PC-3 (cell line): ENCODE results near the gene ATG4D.

Source experiments
- EZH2 ChIP-seq: fragments of 300-600 bp; sonication (generic); IDR thresholded peaks from one replicate; pipeline ENCODE4 v1.6.1; 2017; ENCODE audit warnings: antibody characterized with exemption, mild to moderate bottlenecking, low read length; ENCODE audit not compliant: unreplicated experiment
- EZH2phosphoT487 ChIP-seq: fragments of 300-600 bp; sonication (generic); IDR thresholded peaks from 2 replicates; pipeline ENCODE4 v1.6.1; 2018; ENCODE audit warnings: mild to moderate bottlenecking, antibody characterized with exemption, low read length, borderline replicate concordance
- TF ChIP-seq, protein P1 (sequence below): fragments of 300-600 bp; sonication (generic); conservative IDR thresholded peaks from 2 replicates; pipeline ENCODE4 v1.5.1; 2017; ENCODE audit warnings: antibody characterized with exemption, low read depth, mild to moderate bottlenecking, low read length

DNA sequence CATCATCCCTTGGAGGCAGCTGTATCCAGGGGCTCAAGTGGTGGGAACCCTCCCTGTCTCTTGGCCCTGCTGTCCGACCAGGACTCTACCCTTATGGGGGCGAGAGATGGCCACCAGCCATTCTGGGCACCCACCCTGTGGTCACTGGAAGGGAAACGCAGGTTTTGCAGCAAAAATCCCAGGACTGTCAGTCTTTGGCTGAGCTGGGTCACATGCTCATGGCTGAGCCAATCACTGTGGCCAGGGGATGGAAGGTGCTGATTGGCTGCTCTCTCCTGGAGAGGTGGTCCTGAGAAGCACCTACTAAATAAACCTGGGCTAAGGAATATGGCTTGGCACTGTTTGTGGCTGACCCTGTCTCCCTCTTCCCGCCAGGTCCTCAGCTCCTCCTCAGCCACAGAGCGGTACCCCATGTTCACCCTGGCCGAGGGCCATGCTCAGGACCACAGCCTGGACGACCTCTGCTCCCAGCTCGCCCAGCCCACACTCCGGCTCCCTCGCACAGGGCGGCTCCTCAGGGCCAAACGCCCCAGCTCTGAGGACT, 8.9 kb downstream of the ATG4D start:
- TF ChIP-seq, protein P1, sequence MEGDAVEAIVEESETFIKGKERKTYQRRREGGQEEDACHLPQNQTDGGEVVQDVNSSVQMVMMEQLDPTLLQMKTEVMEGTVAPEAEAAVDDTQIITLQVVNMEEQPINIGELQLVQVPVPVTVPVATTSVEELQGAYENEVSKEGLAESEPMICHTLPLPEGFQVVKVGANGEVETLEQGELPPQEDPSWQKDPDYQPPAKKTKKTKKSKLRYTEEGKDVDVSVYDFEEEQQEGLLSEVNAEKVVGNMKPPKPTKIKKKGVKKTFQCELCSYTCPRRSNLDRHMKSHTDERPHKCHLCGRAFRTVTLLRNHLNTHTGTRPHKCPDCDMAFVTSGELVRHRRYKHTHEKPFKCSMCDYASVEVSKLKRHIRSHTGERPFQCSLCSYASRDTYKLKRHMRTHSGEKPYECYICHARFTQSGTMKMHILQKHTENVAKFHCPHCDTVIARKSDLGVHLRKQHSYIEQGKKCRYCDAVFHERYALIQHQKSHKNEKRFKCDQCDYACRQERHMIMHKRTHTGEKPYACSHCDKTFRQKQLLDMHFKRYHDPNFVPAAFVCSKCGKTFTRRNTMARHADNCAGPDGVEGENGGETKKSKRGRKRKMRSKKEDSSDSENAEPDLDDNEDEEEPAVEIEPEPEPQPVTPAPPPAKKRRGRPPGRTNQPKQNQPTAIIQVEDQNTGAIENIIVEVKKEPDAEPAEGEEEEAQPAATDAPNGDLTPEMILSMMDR, result no peak
- TF ChIP-seq EZH2, result no peak
- no peak for TF ChIP-seq EZH2phosphoT487
